ENCODE measurements around the gene CYP4A22.

The CYP4A22 gene

GRCh38 chr1:47187231-47187925 lies 50.1 kb downstream of the CYP4A22 start:
- DNase-seq (ENCODE audit: low read depth): no peak
- in situ Hi-C loops (cut with HindIII; ENCODE audit: low sequenced_read_pairs): no loop called here
- H3K4me3 ChIP-seq (ENCODE audit: low read depth, low read length): no peak overlapping the region
- TF ChIP-seq CTCF (IDR thresholded peaks at IDR 0.05; ENCODE audit: low read depth, low read length, missing control alignments): no peak

DNA sequence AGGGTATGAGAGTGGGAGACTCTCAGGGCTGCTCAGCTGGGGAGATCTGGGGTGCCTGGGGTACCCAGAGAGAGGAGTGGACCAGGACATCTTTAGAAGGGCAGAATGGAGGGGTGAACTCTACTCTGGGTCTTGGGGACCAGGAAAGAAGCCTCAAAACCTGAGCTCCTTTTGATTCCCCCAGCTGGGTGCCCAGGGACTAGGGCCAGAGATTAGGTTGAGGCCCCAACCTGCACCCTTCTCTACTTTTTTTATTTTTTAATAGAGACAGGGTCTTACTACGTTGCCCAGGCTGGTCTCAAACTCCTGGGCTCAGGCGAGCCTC lies 50.6 kb downstream of the CYP4A22 start:
- DNase-seq (ENCODE audit: low read depth): no peak
- TF ChIP-seq CTCF (IDR thresholded peaks at IDR 0.05; ENCODE audit: low read depth, low read length, missing control alignments): no peak
- in situ Hi-C loops (cut with HindIII; ENCODE audit: low sequenced_read_pairs): no loop called here
- H3K4me3 ChIP-seq (ENCODE audit: low read depth, low read length): no peak overlapping the region

GRCh38 chr1:47188791-47189785 lies 51.8 kb downstream of the CYP4A22 start:
- no peak for DNase-seq (ENCODE audit: low read depth)

GRCh38 chr1:47189844-47190508 lies 52.7 kb downstream of the CYP4A22 start, which contains the start of gene PDZK1IP1:
Gene PDZK1IP1 (minus strand): TSS chr1:47190036. CDS start chr1:47189932, 104 bp downstream.
- in situ Hi-C loops (cut with HindIII; ENCODE audit: low sequenced_read_pairs): no loop called here
- DNase-seq (ENCODE audit: low read depth): no peak
- no peak within 1 kb of the TSS for H3K4me3 ChIP-seq (ENCODE audit: low read depth, low read length)
- no peak for TF ChIP-seq CTCF (IDR thresholded peaks at IDR 0.05; ENCODE audit: low read depth, low read length, missing control alignments)

More at GRCh38 chr1:47188791-47189785, 51.8 kb downstream of the CYP4A22 start:
- no peak for TF ChIP-seq CTCF (IDR thresholded peaks at IDR 0.05; ENCODE audit: low read depth, low read length, missing control alignments)
- in situ Hi-C loops (cut with HindIII; ENCODE audit: low sequenced_read_pairs): no loop called here
- H3K4me3 ChIP-seq (ENCODE audit: low read depth, low read length): no peak overlapping the region

- in situ Hi-C loops (cut with HindIII; ENCODE audit: low sequenced_read_pairs): no loop called here
- no peak for TF ChIP-seq CTCF (IDR thresholded peaks at IDR 0.05; ENCODE audit: low read depth, low read length, missing control alignments)
- H3K4me3 ChIP-seq (ENCODE audit: low read depth, low read length): no peak overlapping the region
- DNase-seq (ENCODE audit: low read depth): no peak
Measured at GRCh38 chr1:47190509-47190855, 53.2 kb downstream of the CYP4A22 start.

DNA sequence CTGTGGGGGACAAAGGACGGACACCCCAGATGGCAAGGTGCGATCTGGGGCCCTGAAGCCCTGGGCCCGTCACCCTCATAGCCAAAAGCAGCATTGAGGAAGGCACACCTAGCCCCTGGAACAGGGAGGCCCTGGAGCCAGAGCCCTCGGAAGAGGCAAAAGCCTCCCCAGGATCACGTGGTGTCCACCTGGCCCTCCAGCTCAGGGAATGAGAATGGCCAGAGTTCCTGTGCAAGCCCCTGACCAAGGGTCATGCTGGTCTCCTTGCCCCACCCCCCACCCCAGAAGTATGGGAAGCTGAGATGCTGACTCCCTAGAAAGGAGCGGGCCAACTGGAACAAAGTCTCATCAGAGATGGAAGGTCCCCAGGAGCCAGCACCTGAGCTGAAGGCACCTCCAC lies 53.6 kb downstream of the CYP4A22 start:
- in situ Hi-C loops (cut with HindIII; ENCODE audit: low sequenced_read_pairs): no loop called here
- no peak for TF ChIP-seq CTCF (IDR thresholded peaks at IDR 0.05; ENCODE audit: low read depth, low read length, missing control alignments)
- DNase-seq (ENCODE audit: low read depth): no peak
- no peak overlapping the region for H3K4me3 ChIP-seq (ENCODE audit: low read depth, low read length)

All from astrocyte of the cerebellum (primary cell).